ENCODE measurements around the gene GLYR1.

GLYR1 gene

DNA sequence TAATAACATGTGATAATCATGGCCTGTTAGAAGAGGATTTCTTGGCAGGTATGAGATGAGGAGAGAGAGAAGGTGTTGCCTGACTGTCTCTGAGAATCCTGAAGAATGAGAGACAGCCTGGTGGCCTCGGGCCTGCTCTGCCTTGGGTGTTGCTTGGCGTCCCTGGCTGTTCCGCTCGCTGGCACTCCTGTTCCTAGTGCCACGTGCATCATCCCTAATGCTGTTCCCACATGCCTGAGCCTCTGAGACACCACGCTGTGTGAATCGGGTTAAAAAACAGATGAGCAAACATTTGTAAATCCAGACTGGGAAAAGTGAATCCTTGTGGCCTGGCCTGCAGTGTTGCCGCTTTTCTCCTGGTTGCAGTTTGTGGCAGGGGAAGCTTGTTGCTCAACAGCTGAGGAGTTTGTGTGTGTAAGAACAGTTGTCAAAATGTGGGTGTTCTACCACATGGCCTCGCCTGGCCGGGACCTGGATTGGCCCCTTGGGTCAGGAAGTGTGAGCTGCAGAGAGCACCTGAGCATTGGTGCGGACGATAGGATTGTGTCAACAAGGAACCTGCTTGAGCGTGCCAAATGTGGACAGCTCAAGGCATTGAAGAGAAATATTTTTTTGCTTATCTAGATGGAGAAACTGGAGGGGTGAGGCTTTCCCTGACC lies 22.2 kb upstream of the GLYR1 start:
- no peak for DNase-seq
- TF ChIP-seq POLR2A (IDR thresholded peaks at IDR 0.05; ENCODE audit: low read length) (no peak), GATA1 (IDR thresholded peaks at IDR 0.05; ENCODE audit: low read depth, low read length) (no peak)

DNA sequence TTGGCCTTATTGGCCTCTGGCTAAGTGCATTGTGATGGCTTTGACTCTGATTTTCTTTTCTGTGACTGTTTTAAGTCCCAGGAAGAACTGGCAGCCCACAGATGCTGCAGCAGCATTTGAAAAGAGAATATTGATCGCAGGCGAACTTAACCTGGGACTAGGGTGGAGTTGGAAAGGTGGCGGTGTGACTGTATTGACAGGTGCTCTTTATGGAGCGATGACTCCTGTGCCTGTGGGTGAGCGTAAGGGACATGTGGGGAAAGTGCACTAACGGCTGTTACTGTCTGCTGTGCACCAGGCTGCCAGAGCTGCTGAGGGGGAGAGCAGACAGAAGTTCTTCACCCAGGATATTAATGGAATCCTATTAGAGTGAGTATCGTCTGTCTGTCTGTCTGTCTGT lies 21.4 kb upstream of the GLYR1 start:
- DNase-seq = no peak
- TF ChIP-seq POLR2A (IDR thresholded peaks at IDR 0.05; ENCODE audit: low read length) (no peak), GATA1 (IDR thresholded peaks at IDR 0.05; ENCODE audit: low read depth, low read length) (no peak)

DNA sequence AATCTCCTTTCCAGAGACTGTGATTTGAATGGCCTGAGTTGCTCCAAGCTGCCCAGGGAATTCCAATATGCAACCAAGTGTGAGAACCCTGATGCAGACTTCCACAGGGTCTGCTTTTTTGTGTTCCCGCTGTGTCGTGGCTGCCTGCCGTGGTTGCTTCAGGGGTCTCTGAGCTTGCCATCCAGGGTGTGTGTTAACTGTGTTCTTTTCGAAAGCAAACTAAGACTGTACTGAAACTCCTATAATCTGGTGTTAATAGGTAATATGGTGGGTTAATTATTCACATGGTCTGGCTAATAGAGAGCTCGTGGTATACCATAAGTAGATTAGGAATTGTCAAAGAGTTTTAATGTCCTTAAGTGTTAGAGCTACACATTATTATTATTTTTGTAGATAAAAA lies 20.9 kb upstream of the GLYR1 start:
- no peak for TF ChIP-seq GATA1 (IDR thresholded peaks at IDR 0.05; ENCODE audit: low read depth, low read length)
- no peak for TF ChIP-seq POLR2A (IDR thresholded peaks at IDR 0.05; ENCODE audit: low read length)
- no peak for DNase-seq

- DNase-seq = no peak
- TF ChIP-seq POLR2A (IDR thresholded peaks at IDR 0.05; ENCODE audit: low read length) (no peak), GATA1 (IDR thresholded peaks at IDR 0.05; ENCODE audit: low read depth, low read length) (no peak)
These were observed 19.5 kb upstream of the GLYR1 start for GRCh38 chr16:4866586-4866985.

DNA sequence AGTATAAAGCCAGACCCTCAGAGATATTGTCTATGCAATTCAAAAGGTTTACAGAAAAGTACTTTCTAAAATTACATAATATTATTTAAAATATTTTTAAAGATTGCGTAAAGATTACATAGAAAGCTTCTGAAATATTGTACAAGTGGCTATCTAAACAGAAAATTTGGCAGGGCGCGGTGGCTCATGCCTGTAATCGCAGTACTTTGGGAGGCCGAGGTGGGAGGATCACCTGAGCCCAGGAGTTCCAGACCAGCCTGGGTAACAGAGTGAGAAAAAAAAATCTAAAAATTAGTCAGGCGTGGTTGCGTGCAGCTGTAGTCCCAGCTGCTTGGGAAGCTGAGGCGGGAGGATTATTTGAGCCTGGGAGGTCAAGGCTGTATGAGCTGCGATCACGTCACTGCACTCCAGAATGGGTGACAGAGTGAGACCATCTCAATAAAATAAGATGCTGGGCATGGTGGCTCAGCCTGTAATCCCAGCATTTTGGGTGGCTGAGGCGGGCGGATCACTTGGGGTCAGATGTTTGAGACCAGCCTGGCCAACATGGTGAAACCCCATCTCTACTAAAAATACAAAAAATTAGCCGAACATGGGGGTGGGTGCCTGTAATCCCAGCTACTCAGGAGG lies 18.3 kb upstream of the GLYR1 start:
- TF ChIP-seq GATA1 (IDR thresholded peaks at IDR 0.05; ENCODE audit: low read depth, low read length) = no peak
- no peak for DNase-seq

GRCh38 chr16:4864728-4865127 lies 17.6 kb upstream of the GLYR1 start:
- TF ChIP-seq GATA1 (IDR thresholded peaks at IDR 0.05; ENCODE audit: low read depth, low read length) (no peak), POLR2A (IDR thresholded peaks at IDR 0.05; ENCODE audit: low read length) (no peak)
- no peak for DNase-seq

GRCh38 chr16:4862639-4863038 lies 15.6 kb upstream of the GLYR1 start:
- DNase-seq = no peak
- TF ChIP-seq GATA1 (IDR thresholded peaks at IDR 0.05; ENCODE audit: low read depth, low read length) (no peak), POLR2A (IDR thresholded peaks at IDR 0.05; ENCODE audit: low read length) (no peak)

- no peak for DNase-seq
- no peak for TF ChIP-seq GATA1 (IDR thresholded peaks at IDR 0.05; ENCODE audit: low read depth, low read length)
These were observed 13.7 kb upstream of the GLYR1 start for GRCh38 chr16:4860727-4861342.

- TF ChIP-seq GATA1 (IDR thresholded peaks at IDR 0.05; ENCODE audit: low read depth, low read length) (no peak), POLR2A (IDR thresholded peaks at IDR 0.05; ENCODE audit: low read length) (no peak)
- DNase-seq = no peak
These were observed 12.8 kb upstream of the GLYR1 start for GRCh38 chr16:4859900-4860255.

DNA sequence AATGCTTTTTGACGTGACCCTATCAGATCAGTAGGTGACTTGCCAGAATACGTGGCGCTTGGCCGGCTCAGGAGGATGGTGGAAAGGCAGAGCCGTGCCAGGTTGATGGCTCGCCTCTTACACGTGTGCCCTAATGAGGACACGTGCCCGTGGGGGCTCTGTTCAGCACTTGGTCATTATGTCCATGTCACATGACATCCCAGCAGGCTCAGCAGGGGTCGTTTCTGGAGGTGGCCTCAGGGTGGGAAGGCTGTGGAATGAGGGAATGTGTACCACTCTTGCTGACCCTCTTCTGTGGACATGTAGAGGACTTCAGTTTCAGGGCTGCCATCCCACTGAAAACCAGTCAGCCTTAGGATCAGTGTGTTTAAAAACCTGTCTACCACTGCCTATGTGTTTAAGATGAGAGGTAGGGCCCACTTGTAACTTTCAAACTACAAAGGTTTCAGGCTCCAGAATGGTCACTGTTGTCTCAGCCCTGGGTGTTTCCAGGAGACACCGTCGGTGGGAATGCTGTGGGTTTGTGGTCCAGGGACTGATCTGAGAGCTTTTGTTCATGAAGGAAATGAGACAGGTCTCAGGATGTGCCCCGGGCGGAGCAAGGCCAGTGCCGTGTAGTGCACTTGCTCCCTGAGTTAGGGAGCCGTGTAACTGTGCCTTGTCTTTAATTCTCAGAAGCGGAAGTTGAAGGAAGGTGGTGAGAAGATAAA lies 12.3 kb upstream of the GLYR1 start:
- no peak for DNase-seq
- TF ChIP-seq POLR2A (IDR thresholded peaks at IDR 0.05; ENCODE audit: low read length) (no peak), GATA1 (IDR thresholded peaks at IDR 0.05; ENCODE audit: low read depth, low read length) (no peak)

GRCh38 chr16:4855804-4856203 lies 8.7 kb upstream of the GLYR1 start:
- TF ChIP-seq GATA1 (IDR thresholded peaks at IDR 0.05; ENCODE audit: low read depth, low read length) (no peak), POLR2A (IDR thresholded peaks at IDR 0.05; ENCODE audit: low read length) (no peak)
- DNase-seq = no peak

DNA sequence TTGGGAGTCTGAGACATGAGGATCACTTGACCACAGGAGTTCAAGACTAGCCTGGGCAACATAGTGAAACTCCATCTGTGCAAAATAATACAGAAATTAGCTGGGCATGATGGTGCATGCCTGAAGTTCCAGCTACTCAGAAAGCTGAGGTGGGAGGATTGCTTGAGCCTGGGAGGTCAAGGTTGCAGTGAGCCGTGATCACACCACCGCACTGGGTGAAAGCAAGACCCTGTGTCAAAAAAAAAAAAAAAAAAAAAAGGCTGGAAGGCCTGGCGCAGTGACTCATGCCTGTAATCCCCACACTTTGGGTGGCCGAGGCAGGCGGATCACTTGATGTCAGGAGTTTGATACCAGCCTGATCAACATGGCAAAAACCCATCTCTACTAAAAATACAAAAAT lies 8.3 kb upstream of the GLYR1 start:
- no peak for TF ChIP-seq GATA1 (IDR thresholded peaks at IDR 0.05; ENCODE audit: low read depth, low read length)
- no peak for TF ChIP-seq POLR2A (IDR thresholded peaks at IDR 0.05; ENCODE audit: low read length)
- no peak for DNase-seq

GRCh38 chr16:4852221-4852872 lies 5.3 kb upstream of the GLYR1 start:
- TF ChIP-seq POLR2A (IDR thresholded peaks at IDR 0.05; ENCODE audit: low read length) (no peak), GATA1 (IDR thresholded peaks at IDR 0.05; ENCODE audit: low read depth, low read length) (no peak)
- DNase-seq = peak; percentile 57 to 64

DNA sequence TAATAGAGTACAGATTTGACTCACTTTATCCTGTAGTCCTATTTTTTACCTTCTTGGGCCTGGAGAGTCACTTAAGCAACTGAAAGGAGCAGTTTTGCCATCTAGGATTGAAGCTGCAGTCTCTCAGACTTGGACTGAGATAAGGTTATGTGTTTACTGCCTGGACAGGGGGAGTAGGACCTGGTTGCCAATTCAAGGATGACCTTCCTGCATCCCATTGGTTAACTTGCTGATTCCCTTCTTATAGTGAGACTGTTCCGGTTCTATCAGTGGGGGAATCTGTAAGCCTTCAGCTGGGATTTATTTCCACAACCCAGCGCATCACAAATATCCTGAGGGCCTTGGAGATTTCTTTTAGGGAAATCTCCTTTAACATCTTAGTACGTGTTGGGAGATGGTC lies 3.1 kb upstream of the GLYR1 start:
- TF ChIP-seq POLR2A (IDR thresholded peaks at IDR 0.05; ENCODE audit: low read length) (no peak), GATA1 (IDR thresholded peaks at IDR 0.05; ENCODE audit: low read depth, low read length) (no peak)
- DNase-seq = peak; percentile 19 to 27

All from erythroblast (primary cell).